Endothelial cell of umbilical vein (primary cell): ENCODE measurements around the gene CIC. TPM values are rescaled to one million over a fixed set of nuclear protein-coding genes. Genes with fewer than 3 reads are reported as not detected.

Experiments
- BruUV-seq: library from RNA; stranded (reverse); fragments of 400-500 nt; replicated peaks from 2 replicates; lab custom pipeline; 2021; lab: Mats Ljungman, UMichigan
- CTCF ChIA-PET: fragments of 300-600, 350-600 bp; sonication (Branson Sonifier 250); formaldehyde crosslinking; loops from one replicate; lab custom pipeline; 2021; ENCODE audit warnings: antibody characterized with exemption, inconsistent platforms; lab: Charles Lee
- POLR2A ChIA-PET: fragments of 300-600, 350-600 bp; sonication (Branson Sonifier 250); formaldehyde crosslinking; loops from one replicate; lab custom pipeline; 2021; ENCODE audit warnings: antibody characterized with exemption, inconsistent platforms; lab: Charles Lee
- DNase-seq: peaks from one replicate; pipeline ENCODE4 v3.0.0-alpha.2; 2011; ENCODE audit warnings: low read depth, low spot score
- FAIRE-seq: peaks from 2 replicates; lab custom pipeline; 2011; peaks lifted over from hg19 to GRCh38; lab: Jason Lieb, UNC
- H2AFZ ChIP-seq: 2 replicates; pipeline ENCODE4 v1.6.0; 2012; ENCODE audit warnings: low read depth, low read length, control low read depth, inconsistent platforms
- H3K27ac ChIP-seq: 2 replicates; pipeline ENCODE4 v1.5.1; 2011; ENCODE audit warnings: low read depth, mild to moderate bottlenecking, control low read depth, low read length, moderate library complexity; ENCODE audit not compliant: insufficient read depth
- H3K27me3 ChIP-seq, 2 experiments: 2 replicates each; pipeline versions ENCODE4 v1.6.0 to v1.6.1; 2011; ENCODE audit warnings: low read length in 2 of 2, mixed read lengths in 1 of 2; ENCODE audit not compliant: control insufficient read depth in 2 of 2, insufficient read depth in 2 of 2
- H3K36me3 ChIP-seq, 2 experiments: 2 replicates in 1 of 2; 3 replicates in 1 of 2; pipeline ENCODE4 v1.5.1; 2011; ENCODE audit warnings: low read length in 2 of 2, mild to moderate bottlenecking in 1 of 2, moderate library complexity in 1 of 2; ENCODE audit not compliant: control insufficient read depth in 2 of 2, insufficient read depth in 2 of 2; ENCODE audit errors: extremely low read depth in 1 of 2
- H3K4me1 ChIP-seq: 3 replicates; pipeline ENCODE4 v1.5.1; 2011; ENCODE audit warnings: mild to moderate bottlenecking, low read length; ENCODE audit not compliant: control insufficient read depth, insufficient read depth; ENCODE audit errors: extremely low read depth
- H3K4me2 ChIP-seq: 2 replicates; pipeline ENCODE4 v1.6.1; 2011; ENCODE audit warnings: low read length, control low read depth, mixed read lengths; ENCODE audit not compliant: insufficient read depth
- H3K4me3 ChIP-seq, 3 experiments: fragments of 200-600 bp in 1 of 3; sonication (generic), shearing (Covaris generic) in 1 of 3; replicated peaks in 1 of 3; 2 replicates each; pipeline ENCODE4 v1.5.1; 2011 to 2016; ENCODE audit warnings: control low read depth in 3 of 3, low read length in 3 of 3, mild to moderate bottlenecking in 2 of 3, inconsistent platforms in 1 of 3, low read depth in 1 of 3, moderate library complexity in 1 of 3; ENCODE audit not compliant: insufficient read depth in 1 of 3
- H3K79me2 ChIP-seq: 2 replicates; pipeline ENCODE4 v1.6.0; 2012; ENCODE audit warnings: low read length, inconsistent platforms; ENCODE audit not compliant: control insufficient read depth, insufficient read depth
- H3K9ac ChIP-seq: replicated peaks from 2 replicates; pipeline ENCODE3; 2011; ENCODE audit warnings: low read length, control low read depth; ENCODE audit not compliant: insufficient read depth; ENCODE audit errors: extremely low read depth
- H3K9me1 ChIP-seq: replicated peaks from 3 replicates; pipeline ENCODE4 v1.6.0; 2011; ENCODE audit warnings: mild to moderate bottlenecking, low read length; ENCODE audit not compliant: control insufficient read depth, insufficient read depth; ENCODE audit errors: extremely low read depth
- H3K9me3 ChIP-seq: replicated peaks from 2 replicates; pipeline ENCODE4 v1.5.1; 2012; ENCODE audit warnings: low read length, inconsistent platforms; ENCODE audit not compliant: control insufficient read depth, insufficient read depth
- H4K20me1 ChIP-seq: replicated peaks from 2 replicates; pipeline ENCODE3; 2011; ENCODE audit warnings: mild to moderate bottlenecking, low read length; ENCODE audit not compliant: control insufficient read depth, insufficient read depth; ENCODE audit errors: extremely low read depth
- EZH2 ChIP-seq: IDR thresholded peaks from 2 replicates; pipeline ENCODE4 v1.6.1; 2012; ENCODE audit warnings: borderline replicate concordance, low read depth, mild to moderate bottlenecking, moderate library complexity, low read length, inconsistent platforms; ENCODE audit not compliant: severe bottlenecking
- GATA2 ChIP-seq: IDR thresholded peaks from 2 replicates; pipeline ENCODE4 v1.7.0; 2011; ENCODE audit warnings: low read depth, mild to moderate bottlenecking, moderate library complexity, mixed read lengths, low read length; ENCODE audit not compliant: insufficient read length, insufficient read depth
- JUN ChIP-seq: IDR thresholded peaks from 2 replicates; pipeline ENCODE4 v1.6.1; 2011; ENCODE audit warnings: borderline replicate concordance, low read depth; ENCODE audit not compliant: insufficient read length, insufficient read depth
- POLR2A ChIP-seq: IDR thresholded peaks from 2 replicates; pipeline ENCODE4 v1.6.1; 2012; ENCODE audit warnings: low read depth, mild to moderate bottlenecking, control low read depth, low read length
- POLR2AphosphoS5 ChIP-seq: IDR thresholded peaks from 2 replicates; pipeline ENCODE4 v1.6.1; 2012; ENCODE audit warnings: low read depth, mild to moderate bottlenecking, control low read depth, low read length, moderate library complexity; ENCODE audit not compliant: insufficient read depth
- dilution Hi-C: fragments of 300-500 bp; cut with MboI; formaldehyde crosslinking; loops from one replicate; pipeline ENCODE4 v1.15.0; 2019; ENCODE audit warnings: low sequenced_read_pairs; ENCODE audit not compliant: extremely low pct_ligation_motif_present
- intact Hi-C: fragments of 100-400 bp; cut with micrococcal nuclease; formaldehyde crosslinking; loops from one replicate; pipeline ENCODE4 v1.10.0; 2022
- polyA plus RNA-seq, 4 experiments: library from polyadenylated mRNA; depleted of rRNA in 3 of 4; stranded (reverse) in 3 of 4; unstranded in 1 of 4; fragments of >200 nt; gene quantifications; 2 replicates each; pipeline versions ENCODE4 v1.2.1 to v1.2.3, GENCODE V29; 2011 to 2012; ENCODE audit warnings: missing spikeins in 1 of 4
- total RNA-seq: library from RNA; stranded (reverse); gene quantifications from 2 replicates; pipeline ENCODE4 v1.2.3, GENCODE V29; 2021
- TF ChIP-seq, protein P1 (sequence below), 2 donors: IDR thresholded peaks; 1 replicate in 1 of 2; 2 replicates in 1 of 2; pipeline ENCODE4 v1.5.1; 2011; ENCODE audit warnings: low read length in 2 of 2, mild to moderate bottlenecking in 2 of 2, moderate library complexity in 2 of 2, control low read depth in 1 of 2, inconsistent platforms in 1 of 2, low read depth in 1 of 2; ENCODE audit not compliant: insufficient read depth in 1 of 2; ENCODE audit errors: extremely low read depth in 1 of 2

CIC gene
- total and polyA plus RNA-seq, 2 donors (not counting 3 experiments of a cell fraction or from before 2014, with no cell fraction given), result 18.4 to 86.0 TPM

DNA sequence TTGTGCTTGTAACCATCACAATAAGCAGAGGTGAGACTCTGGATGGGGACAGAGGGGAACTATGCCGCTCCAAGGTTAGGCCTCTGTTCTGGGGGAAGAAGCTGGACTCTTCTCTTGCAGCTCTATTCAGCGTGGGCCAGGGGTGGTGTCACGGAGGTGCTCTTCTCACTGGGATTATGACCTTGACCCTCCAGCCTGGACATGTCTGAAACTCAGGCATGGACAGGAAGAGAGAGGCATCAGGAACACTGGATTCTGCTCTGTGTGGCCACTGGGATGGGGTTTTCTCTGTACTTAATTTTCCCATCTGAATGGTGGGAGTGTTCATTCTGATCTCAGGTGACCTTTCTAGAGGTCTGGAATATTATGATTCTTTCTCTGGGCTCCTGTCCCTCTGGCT, 64.0 kb downstream of the CIC start:
- no peaks in the 10 kb centered on the region for H3K9me3 ChIP-seq
- no TSS peak for BruUV-seq
- no peak for FAIRE-seq

DNA sequence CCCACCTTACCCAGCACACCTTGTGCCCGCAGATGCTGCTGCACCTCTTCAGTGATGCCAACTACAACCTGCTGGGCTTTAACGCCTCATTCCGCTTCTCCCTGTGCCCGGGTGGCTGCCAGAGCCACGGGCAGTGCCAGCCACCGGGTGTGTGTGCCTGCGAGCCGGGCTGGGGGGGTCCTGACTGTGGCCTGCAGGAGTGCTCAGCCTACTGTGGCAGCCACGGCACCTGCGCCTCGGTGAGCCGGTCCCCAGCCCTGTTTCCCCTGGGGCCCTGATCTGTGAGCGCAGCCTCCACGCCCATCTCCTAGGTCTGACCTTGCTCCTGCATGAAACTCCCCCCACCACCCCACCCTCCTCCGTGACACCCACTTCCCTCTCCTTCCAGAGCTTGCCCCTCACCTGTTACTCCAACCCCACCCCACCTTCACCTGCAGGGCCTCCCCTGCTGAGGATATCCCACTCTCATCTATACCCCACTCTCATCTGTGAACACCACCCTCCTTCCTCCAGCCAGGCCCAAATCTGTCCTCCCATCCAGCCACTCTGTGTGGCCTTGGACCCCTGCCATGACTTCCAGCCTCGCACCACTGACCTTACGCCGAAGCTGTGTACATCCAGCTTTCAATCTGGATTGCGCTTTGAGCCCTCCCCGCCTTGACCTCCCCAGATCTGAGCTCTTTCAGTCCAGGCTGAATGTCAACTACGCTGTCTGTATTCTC, 65.1 kb downstream of the CIC start:
- no peaks in the 10 kb centered on the region for H3K4me1 ChIP-seq
- no peak for FAIRE-seq
- CTCF ChIA-PET, result no interaction called here
- H3K27ac ChIP-seq, result no peak overlapping the region
- dilution Hi-C loops, result no loop called here
- H3K9me3 ChIP-seq, result no peaks in the 10 kb centered on the region
- no peak overlapping the region for H2AFZ ChIP-seq
- DNase-seq, result no peak
- H4K20me1 ChIP-seq, result no peaks in the 10 kb centered on the region
- intact Hi-C loops, result no loop called here
- H3K9me1 ChIP-seq, result no peaks in the 10 kb centered on the region
- no peak overlapping the region for H3K4me3 ChIP-seq
- peaks cover 0 to 7% of the 10 kb centered on the region in 2 experiments for H3K36me3 ChIP-seq
- no peak overlapping the region for H3K9ac ChIP-seq
- H3K79me2 ChIP-seq, result no peaks in the 10 kb centered on the region
- TF ChIP-seq GATA2 (no peak), POLR2AphosphoS5 (no peak), JUN (no peak), EZH2 (no peak)
- TF ChIP-seq, protein P1, sequence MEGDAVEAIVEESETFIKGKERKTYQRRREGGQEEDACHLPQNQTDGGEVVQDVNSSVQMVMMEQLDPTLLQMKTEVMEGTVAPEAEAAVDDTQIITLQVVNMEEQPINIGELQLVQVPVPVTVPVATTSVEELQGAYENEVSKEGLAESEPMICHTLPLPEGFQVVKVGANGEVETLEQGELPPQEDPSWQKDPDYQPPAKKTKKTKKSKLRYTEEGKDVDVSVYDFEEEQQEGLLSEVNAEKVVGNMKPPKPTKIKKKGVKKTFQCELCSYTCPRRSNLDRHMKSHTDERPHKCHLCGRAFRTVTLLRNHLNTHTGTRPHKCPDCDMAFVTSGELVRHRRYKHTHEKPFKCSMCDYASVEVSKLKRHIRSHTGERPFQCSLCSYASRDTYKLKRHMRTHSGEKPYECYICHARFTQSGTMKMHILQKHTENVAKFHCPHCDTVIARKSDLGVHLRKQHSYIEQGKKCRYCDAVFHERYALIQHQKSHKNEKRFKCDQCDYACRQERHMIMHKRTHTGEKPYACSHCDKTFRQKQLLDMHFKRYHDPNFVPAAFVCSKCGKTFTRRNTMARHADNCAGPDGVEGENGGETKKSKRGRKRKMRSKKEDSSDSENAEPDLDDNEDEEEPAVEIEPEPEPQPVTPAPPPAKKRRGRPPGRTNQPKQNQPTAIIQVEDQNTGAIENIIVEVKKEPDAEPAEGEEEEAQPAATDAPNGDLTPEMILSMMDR (IDR thresholded peaks at IDR 0.05; ENCODE audit: extremely low read depth in 1 of 2, insufficient read depth in 1 of 2, low read depth in 1 of 2, low read length in 2 of 2), result no peak
- H3K4me2 ChIP-seq, result no peak overlapping the region
- no peaks in the 10 kb centered on the region for H3K27me3 ChIP-seq
- POLR2A ChIA-PET, result no interaction called here
- no TSS peak for BruUV-seq

More for the DNA sequence above, 64.0 kb downstream of the CIC start:
- no peak for TF ChIP-seq POLR2A
- no peak overlapping the region for H3K27ac ChIP-seq
- no peak overlapping the region for H3K9ac ChIP-seq
- no peak overlapping the region for H3K4me3 ChIP-seq
- no peak overlapping the region for H2AFZ ChIP-seq
- DNase-seq, result no peak
- H3K79me2 ChIP-seq, result no peaks in the 10 kb centered on the region
- ChIA-PET POLR2A (no interaction called here), CTCF (no interaction called here)
- H3K36me3 ChIP-seq, result peaks cover 0 to 7% of the 10 kb centered on the region in 2 experiments
- dilution Hi-C loops (no loop called here), intact Hi-C loops (no loop called here)
- H3K4me1 ChIP-seq, result no peaks in the 10 kb centered on the region
- no peak overlapping the region for H3K4me2 ChIP-seq
- no peaks in the 10 kb centered on the region for H4K20me1 ChIP-seq
- no peaks in the 10 kb centered on the region for H3K9me1 ChIP-seq
- H3K27me3 ChIP-seq, result no peaks in the 10 kb centered on the region
